ENCODE measurements around the gene SBK1.
A peak's percentile ranks its signal among the peaks of the same experiment; 100 is the strongest.
"Not testable (repeated sequence)": the region's sequence is repeated elsewhere in the genome, so short reads cannot be mapped to it uniquely, and the experiment has no call there.

SBK1 gene

GRCh38 chr16:28291651-28292626 lies at the start of gene SBK1:
TSS of gene SBK1 (plus strand) at chr16:28292525. CDS start at chr16:28317392, 24,867 bp downstream.
- DNase-seq: peak; percentile 78 to 87

- not testable (repeated sequence) for DNase-seq
Measured at GRCh38 chr16:28249483-28249882, 42.8 kb upstream of the SBK1 start.

- DNase-seq: no peak
Measured at GRCh38 chr16:28250999-28251398, 41.3 kb upstream of the SBK1 start.

- DNase-seq: no peak
Measured at GRCh38 chr16:28254158-28254557, 38.2 kb upstream of the SBK1 start.

GRCh38 chr16:28255838-28256237 lies 36.5 kb upstream of the SBK1 start:
- no peak for DNase-seq

GRCh38 chr16:28257256-28257655 lies 35.1 kb upstream of the SBK1 start:
- no peak for DNase-seq

- DNase-seq: no peak
Measured at GRCh38 chr16:28258567-28258966, 33.8 kb upstream of the SBK1 start.

GRCh38 chr16:28259091-28259780 lies 33.1 kb upstream of the SBK1 start:
- DNase-seq: no peak

GRCh38 chr16:28259781-28260150 lies 32.6 kb upstream of the SBK1 start:
- no peak for DNase-seq

GRCh38 chr16:28260193-28260592 lies 32.1 kb upstream of the SBK1 start:
- DNase-seq: no peak

GRCh38 chr16:28261942-28262341 lies 30.4 kb upstream of the SBK1 start:
- no peak for DNase-seq

- DNase-seq: no peak
Measured at GRCh38 chr16:28263305-28263704, 29.0 kb upstream of the SBK1 start.

GRCh38 chr16:28264656-28265055 lies 27.7 kb upstream of the SBK1 start:
- DNase-seq: no peak

- no peak for DNase-seq
Measured at GRCh38 chr16:28265822-28266221, 26.5 kb upstream of the SBK1 start.

- no peak for DNase-seq
Measured at GRCh38 chr16:28267356-28267755, 25.0 kb upstream of the SBK1 start.

- no peak for DNase-seq
Measured at GRCh38 chr16:28273511-28273910, 18.8 kb upstream of the SBK1 start.

GRCh38 chr16:28274676-28275075 lies 17.6 kb upstream of the SBK1 start:
- no peak for DNase-seq

- DNase-seq: no peak
Measured at GRCh38 chr16:28276301-28276700, 16.0 kb upstream of the SBK1 start.

GRCh38 chr16:28277537-28278388 lies 14.6 kb upstream of the SBK1 start:
- peak; percentile 88 for DNase-seq

- no peak for DNase-seq
Measured at GRCh38 chr16:28279006-28279405, 13.3 kb upstream of the SBK1 start.

GRCh38 chr16:28280881-28281836 lies 11.2 kb upstream of the SBK1 start:
- no peak for DNase-seq

- no peak for DNase-seq
Measured at GRCh38 chr16:28282045-28282444, 10.3 kb upstream of the SBK1 start.
